Trophoblast cell (in vitro differentiated cells and primary cell): ENCODE data around the gene CADPS2.

Experiments used
- DNase-seq, 2 donors: peaks; one replicate each; pipeline ENCODE4 v3.0.0-alpha.2; 2016
- H2AFZ ChIP-seq: 2 replicates; pipeline ENCODE4 v1.6.1; 2013; ENCODE audit warnings: low read length, moderate library complexity, mild to moderate bottlenecking; ENCODE audit not compliant: insufficient read depth, poor library complexity
- H2AK5ac ChIP-seq: 2 replicates; pipeline ENCODE4 v1.6.1; 2013; ENCODE audit warnings: mild to moderate bottlenecking, low read length
- H2BK120ac ChIP-seq: 2 replicates; pipeline ENCODE4 v1.6.1; 2013; ENCODE audit warnings: low read length, mild to moderate bottlenecking, moderate library complexity; ENCODE audit not compliant: insufficient read depth, poor library complexity
- H2BK12ac ChIP-seq: 2 replicates; pipeline ENCODE4 v1.6.1; 2013; ENCODE audit warnings: mild to moderate bottlenecking, low read length, moderate library complexity
- H2BK5ac ChIP-seq: 2 replicates; pipeline ENCODE4 v1.6.1; 2013; ENCODE audit warnings: low read length, low read depth, moderate library complexity, mild to moderate bottlenecking; ENCODE audit not compliant: poor library complexity
- H3K14ac ChIP-seq: 2 replicates; pipeline ENCODE4 v1.6.1; 2013; ENCODE audit warnings: mild to moderate bottlenecking, low read length
- H3K18ac ChIP-seq: 2 replicates; pipeline ENCODE4 v1.6.1; 2013; ENCODE audit warnings: mild to moderate bottlenecking, low read length
- H3K23ac ChIP-seq: 2 replicates; pipeline ENCODE4 v1.6.1; 2013; ENCODE audit warnings: low read length
- H3K27ac ChIP-seq: 2 replicates; pipeline ENCODE4 v1.5.1; 2013; ENCODE audit warnings: low read depth, mild to moderate bottlenecking, inconsistent platforms, low read length, moderate library complexity
- H3K27me3 ChIP-seq: 2 replicates; pipeline ENCODE4 v1.6.1; 2013; ENCODE audit warnings: inconsistent platforms, mild to moderate bottlenecking, low read length, moderate library complexity; ENCODE audit not compliant: insufficient read depth
- H3K36me3 ChIP-seq, 2 experiments: 1 replicate in 1 of 2; 2 replicates in 1 of 2; pipeline ENCODE4 v1.6.1; 2013; ENCODE audit warnings: low read length in 2 of 2, mild to moderate bottlenecking in 2 of 2, moderate library complexity in 1 of 2; ENCODE audit not compliant: insufficient read depth in 2 of 2, control insufficient read depth in 1 of 2
- H3K4ac ChIP-seq: 2 replicates; pipeline ENCODE4 v1.6.1; 2013; ENCODE audit warnings: low read depth, mild to moderate bottlenecking, low read length, moderate library complexity
- H3K4me1 ChIP-seq, 2 experiments: 1 replicate in 1 of 2; 2 replicates in 1 of 2; pipeline ENCODE4 v1.6.1; 2013; ENCODE audit warnings: low read length in 2 of 2, mild to moderate bottlenecking in 2 of 2, moderate library complexity in 1 of 2; ENCODE audit not compliant: insufficient read depth in 2 of 2, control insufficient read depth in 1 of 2
- H3K4me2 ChIP-seq: 2 replicates; pipeline ENCODE4 v1.6.1; 2013; ENCODE audit warnings: inconsistent platforms, mild to moderate bottlenecking, low read length, moderate library complexity
- H3K4me3 ChIP-seq: 2 replicates; pipeline ENCODE4 v1.5.1; 2013; ENCODE audit warnings: mild to moderate bottlenecking, low read depth, low read length, inconsistent platforms
- H3K79me1 ChIP-seq: one replicate; pipeline ENCODE4 v1.6.1; 2013; ENCODE audit warnings: low read length
- H3K79me2 ChIP-seq: 2 replicates; pipeline ENCODE4 v1.6.1; 2013; ENCODE audit warnings: low read length, mild to moderate bottlenecking; ENCODE audit not compliant: control insufficient read depth, insufficient read depth, poor library complexity
- H3K9ac ChIP-seq: 2 replicates; pipeline ENCODE4 v1.6.1; 2013; ENCODE audit warnings: mild to moderate bottlenecking, low read length
- H3K9me3 ChIP-seq: 2 replicates; pipeline ENCODE4 v1.6.1; 2013; ENCODE audit warnings: low read depth, mild to moderate bottlenecking, control low read depth, inconsistent platforms, low read length; ENCODE audit not compliant: insufficient read depth
- H4K12ac ChIP-seq: 2 replicates; pipeline ENCODE4 v1.6.1; 2013; ENCODE audit warnings: low read depth, mild to moderate bottlenecking, low read length, moderate library complexity
- H4K8ac ChIP-seq: 2 replicates; pipeline ENCODE4 v1.6.1; 2013; ENCODE audit warnings: low read depth, mild to moderate bottlenecking, low read length, moderate library complexity
- H4K91ac ChIP-seq: one replicate; pipeline ENCODE4 v1.6.1; 2013; ENCODE audit warnings: low read depth, mild to moderate bottlenecking, low read length, moderate library complexity
- WGBS: extraction: QIAGEN DNeasy Blood & Tissue Kit; methylation state at CpG from one replicate; pipeline ENCODE4 v1.1.7; 2013; ENCODE audit warnings: missing lambda C conversion rate; ENCODE audit not compliant: insufficient read length, insufficient coverage; ENCODE audit errors: extremely low coverage; 5-methylcytosine and 5-hydroxymethylcytosine counted together

CADPS2 gene

GRCh38 chr7:122893486-122893885 is 7.2 kb upstream of the CADPS2 start:
- Histone ChIP-seq H3K4ac (no peak overlapping the region), H2BK5ac (no peak overlapping the region), H2AK5ac (no peak overlapping the region), H3K4me3 (no peak overlapping the region), H2BK12ac (no peak overlapping the region), H2AFZ (no peak overlapping the region), H3K79me2 (no peaks in the 10 kb centered on the region), H4K91ac (no peak overlapping the region), H3K9ac (no peak overlapping the region), H4K12ac (no peak overlapping the region), H3K27ac (no peak overlapping the region), H3K4me1 (no peaks in the 10 kb centered on the region), H3K36me3 (no peaks in the 10 kb centered on the region), H3K23ac (no peak overlapping the region), H3K9me3 (no peaks in the 10 kb centered on the region), H3K14ac (no peak overlapping the region), H3K4me2 (no peak overlapping the region), H4K8ac (no peak overlapping the region), H3K79me1 (no peaks in the 10 kb centered on the region), H3K18ac (no peak overlapping the region), H3K27me3 (no peaks in the 10 kb centered on the region), H2BK120ac (no peak overlapping the region)
- DNase-seq: no peak
- no CpG with 5 or more reads among the region's 2 CpGs for WGBS

GRCh38 chr7:122889116-122889515 is 2.9 kb upstream of the CADPS2 start:
- H2BK5ac ChIP-seq: no peak overlapping the region
- no peak overlapping the region for H3K4me2 ChIP-seq
- H2AK5ac ChIP-seq: no peak overlapping the region
- no CpG with 5 or more reads among the region's 1 CpG for WGBS
- H3K27me3 ChIP-seq: peaks cover 6% of the 10 kb centered on the region
- DNase-seq: no peak
- H3K9ac ChIP-seq: no peak overlapping the region
- H4K91ac ChIP-seq: no peak overlapping the region
- no peak overlapping the region for H3K27ac ChIP-seq
- H3K18ac ChIP-seq: no peak overlapping the region
- H3K14ac ChIP-seq: no peak overlapping the region
- no peak overlapping the region for H4K8ac ChIP-seq
- no peaks in the 10 kb centered on the region for H3K9me3 ChIP-seq
- no peak overlapping the region for H2BK120ac ChIP-seq
- H3K4me1 ChIP-seq: peaks cover 2 to 6% of the 10 kb centered on the region in 2 experiments
- H3K79me2 ChIP-seq: no peaks in the 10 kb centered on the region
- no peak overlapping the region for H3K23ac ChIP-seq
- no peak overlapping the region for H3K4me3 ChIP-seq
- H3K4ac ChIP-seq: no peak overlapping the region
- no peak overlapping the region for H2BK12ac ChIP-seq
- no peak overlapping the region for H4K12ac ChIP-seq
- H2AFZ ChIP-seq: no peak overlapping the region
- H3K79me1 ChIP-seq: peaks cover 2% of the 10 kb centered on the region
- H3K36me3 ChIP-seq: no peaks in the 10 kb centered on the region

- Histone ChIP-seq H2AFZ (no peak overlapping the region), H2BK120ac (no peak overlapping the region), H3K4ac (no peak overlapping the region), H3K9me3 (no peaks in the 10 kb centered on the region), H4K91ac (no peak overlapping the region), H3K4me3 (no peak overlapping the region), H3K79me1 (peaks cover 2% of the 10 kb centered on the region), H2BK5ac (no peak overlapping the region), H3K18ac (no peak overlapping the region), H3K14ac (no peak overlapping the region), H4K12ac (no peak overlapping the region), H4K8ac (no peak overlapping the region), H3K36me3 (no peaks in the 10 kb centered on the region), H3K9ac (no peak overlapping the region), H2AK5ac (no peak overlapping the region), H3K27ac (no peak overlapping the region), H2BK12ac (no peak overlapping the region), H3K4me1 (peaks cover 2 to 6% of the 10 kb centered on the region in 2 experiments), H3K4me2 (no peak overlapping the region), H3K23ac (no peak overlapping the region), H3K27me3 (peaks cover 6% of the 10 kb centered on the region), H3K79me2 (no peaks in the 10 kb centered on the region)
- no peak for DNase-seq
Measured at GRCh38 chr7:122887848-122888247, 1.6 kb upstream of the CADPS2 start.

- H4K12ac ChIP-seq: no peak overlapping the region
- H3K27ac ChIP-seq: no peak overlapping the region
- no peak overlapping the region for H2AFZ ChIP-seq
- H2BK5ac ChIP-seq: no peak overlapping the region
- WGBS: no CpG with 5 or more reads among the region's 12 CpGs
- H3K27me3 ChIP-seq: peaks cover 6% of the 10 kb centered on the region
- H2BK12ac ChIP-seq: no peak overlapping the region
- H3K9me3 ChIP-seq: no peaks in the 10 kb centered on the region
- H2AK5ac ChIP-seq: no peak overlapping the region
- peaks cover 2% of the 10 kb centered on the region for H3K79me1 ChIP-seq
- H3K14ac ChIP-seq: no peak overlapping the region
- H4K8ac ChIP-seq: no peak overlapping the region
- H4K91ac ChIP-seq: no peak overlapping the region
- no peak overlapping the region for H3K18ac ChIP-seq
- H3K9ac ChIP-seq: no peak overlapping the region
- H3K79me2 ChIP-seq: no peaks in the 10 kb centered on the region
- peaks cover 2 to 6% of the 10 kb centered on the region in 2 experiments for H3K4me1 ChIP-seq
- DNase-seq: peak; percentile 72 to 78
- peak overlapping the region; percentile 73 for H3K4me2 ChIP-seq
- no peak overlapping the region for H3K4me3 ChIP-seq
- no peak overlapping the region for H3K23ac ChIP-seq
- no peak overlapping the region for H2BK120ac ChIP-seq
- H3K4ac ChIP-seq: no peak overlapping the region
- no peaks in the 10 kb centered on the region for H3K36me3 ChIP-seq
Measured at GRCh38 chr7:122887198-122887597, 938 bp upstream of the CADPS2 start.
